Activated T-helper 1 cell treated with anti-CD3 and anti-CD28 coated beads, Interleukin-12 subunit alpha, Interleukin-12 subunit beta, Interleukin-2, Interleukin-4 antibody, amounts not matched to agents 30 ng/mL and 10 ng/mL and 1 ng/mL, durations not matched to agents 14 hours and 24 hours and 36 hours (primary cell): Measurements from ENCODE around the gene UGGT2. TPM values are rescaled to one million over a fixed set of nuclear protein-coding genes. Genes with fewer than 3 reads are reported as not detected.
"Not testable (repeated sequence)": the region's sequence is repeated elsewhere in the genome, so short reads cannot be mapped to it uniquely, and the experiment has no call there.

Experiments used
- DNase-seq: peaks from one replicate; pipeline ENCODE4 v3.0.0; 2021; ENCODE audit warnings: low spot score
- H3K27ac Mint-ChIP-seq: one replicate; pipeline ENCODE4 v1.8.0; 2021; ENCODE audit warnings: mild to moderate bottlenecking, mixed read lengths
- H3K27me3 Mint-ChIP-seq: one replicate; pipeline ENCODE4 v1.8.0; 2022; ENCODE audit warnings: mild to moderate bottlenecking, moderate library complexity, mixed read lengths; ENCODE audit not compliant: insufficient read depth
- H3K36me3 Mint-ChIP-seq: one replicate; pipeline ENCODE4 v1.8.0; 2021; ENCODE audit warnings: low read depth, mixed read lengths
- H3K4me1 Mint-ChIP-seq: one replicate; pipeline ENCODE4 v1.8.0; 2021; ENCODE audit warnings: low read depth, mixed read lengths
- H3K4me3 Mint-ChIP-seq: one replicate; pipeline ENCODE4 v1.8.0; 2021; ENCODE audit warnings: mild to moderate bottlenecking, moderate library complexity, mixed read lengths
- H3K9me3 Mint-ChIP-seq: one replicate; pipeline ENCODE4 v1.8.0; 2021; ENCODE audit warnings: mixed read lengths
- intact Hi-C: fragments of 100-400 bp; cut with micrococcal nuclease; formaldehyde crosslinking; loops from one replicate; pipeline ENCODE4 v1.15.1; 2024
- total RNA-seq: library from RNA; stranded (reverse); gene quantifications from 2 replicates; pipeline ENCODE4 v1.2.3, GENCODE V29; 2022

Gene UGGT2
- total RNA-seq, 1 donor from 2014 or later: 0.26 TPM

- Mint-ChIP-seq H3K4me1 (no peaks in the 10 kb centered on the region), H3K4me3 (no peak overlapping the region), H3K9me3 (no peaks in the 10 kb centered on the region), H3K36me3 (no peaks in the 10 kb centered on the region), H3K27ac (no peak overlapping the region), H3K27me3 (no peaks in the 10 kb centered on the region)
- intact Hi-C loops: no loop called here
- DNase-seq: no peak
Observed at GRCh38 chr13:95987841-95988240, 65.4 kb downstream of the UGGT2 start.

GRCh38 chr13:95982144-95982543 is 71.1 kb downstream of the UGGT2 start:
- no peak overlapping the region for H3K27ac Mint-ChIP-seq
- intact Hi-C loops: no loop called here
- H3K9me3 Mint-ChIP-seq: no peaks in the 10 kb centered on the region
- H3K27me3 Mint-ChIP-seq: no peaks in the 10 kb centered on the region
- no peaks in the 10 kb centered on the region for H3K4me1 Mint-ChIP-seq
- H3K4me3 Mint-ChIP-seq: no peak overlapping the region
- DNase-seq: no peak
- H3K36me3 Mint-ChIP-seq: no peaks in the 10 kb centered on the region

- intact Hi-C loops, H3K27ac Mint-ChIP-seq, DNase-seq: not testable (repeated sequence)
Observed at GRCh38 chr13:95972651-95973050, 80.5 kb downstream of the UGGT2 start.

GRCh38 chr13:95970878-95971277 is 82.3 kb downstream of the UGGT2 start:
- no peaks in the 10 kb centered on the region for H3K4me1 Mint-ChIP-seq

More at GRCh38 chr13:95972651-95973050, 80.5 kb downstream of the UGGT2 start:
- H3K4me1 Mint-ChIP-seq, H3K36me3 Mint-ChIP-seq, H3K27me3 Mint-ChIP-seq, H3K9me3 Mint-ChIP-seq, H3K4me3 Mint-ChIP-seq: not testable (repeated sequence)

DNA sequence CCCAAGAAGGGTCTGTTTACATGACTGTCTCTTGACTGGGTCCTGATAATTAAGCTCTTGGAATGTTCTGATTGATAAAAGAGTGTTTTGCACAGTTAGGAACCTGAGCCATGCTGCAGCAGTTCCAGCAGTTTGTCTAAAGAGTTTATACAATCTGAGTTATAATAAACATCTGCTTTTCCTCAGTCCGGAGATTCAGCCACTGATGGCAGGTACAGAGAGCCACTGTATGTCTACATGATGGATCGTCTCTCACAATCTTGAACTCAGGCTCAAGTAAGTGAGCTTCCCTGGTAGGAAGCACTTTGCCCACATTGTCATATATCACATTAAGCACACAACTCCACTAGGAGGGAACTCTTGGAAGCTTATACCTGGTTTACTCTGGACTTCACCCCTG is 84.3 kb downstream of the UGGT2 start:
- Mint-ChIP-seq H3K27ac (no peak overlapping the region), H3K36me3 (no peaks in the 10 kb centered on the region), H3K9me3 (peaks cover 4% of the 10 kb centered on the region), H3K27me3 (no peaks in the 10 kb centered on the region), H3K4me1 (no peaks in the 10 kb centered on the region), H3K4me3 (no peak overlapping the region)
- no peak for DNase-seq
- intact Hi-C loops: no loop called here

More at GRCh38 chr13:95970878-95971277, 82.3 kb downstream of the UGGT2 start:
- intact Hi-C loops: no loop called here
- Mint-ChIP-seq H3K9me3 (peaks cover 3% of the 10 kb centered on the region), H3K27me3 (no peaks in the 10 kb centered on the region), H3K36me3 (no peaks in the 10 kb centered on the region), H3K4me3 (no peak overlapping the region), H3K27ac (no peak overlapping the region)
- DNase-seq: no peak

GRCh38 chr13:95957331-95957730 is 95.9 kb downstream of the UGGT2 start:
- intact Hi-C loops: no loop called here
- H3K27ac Mint-ChIP-seq: no peak overlapping the region
- H3K27me3 Mint-ChIP-seq: no peaks in the 10 kb centered on the region
- no peak overlapping the region for H3K4me3 Mint-ChIP-seq
- H3K36me3 Mint-ChIP-seq: no peaks in the 10 kb centered on the region
- no peak for DNase-seq
- peaks cover 28% of the 10 kb centered on the region for H3K9me3 Mint-ChIP-seq
- no peaks in the 10 kb centered on the region for H3K4me1 Mint-ChIP-seq

DNA sequence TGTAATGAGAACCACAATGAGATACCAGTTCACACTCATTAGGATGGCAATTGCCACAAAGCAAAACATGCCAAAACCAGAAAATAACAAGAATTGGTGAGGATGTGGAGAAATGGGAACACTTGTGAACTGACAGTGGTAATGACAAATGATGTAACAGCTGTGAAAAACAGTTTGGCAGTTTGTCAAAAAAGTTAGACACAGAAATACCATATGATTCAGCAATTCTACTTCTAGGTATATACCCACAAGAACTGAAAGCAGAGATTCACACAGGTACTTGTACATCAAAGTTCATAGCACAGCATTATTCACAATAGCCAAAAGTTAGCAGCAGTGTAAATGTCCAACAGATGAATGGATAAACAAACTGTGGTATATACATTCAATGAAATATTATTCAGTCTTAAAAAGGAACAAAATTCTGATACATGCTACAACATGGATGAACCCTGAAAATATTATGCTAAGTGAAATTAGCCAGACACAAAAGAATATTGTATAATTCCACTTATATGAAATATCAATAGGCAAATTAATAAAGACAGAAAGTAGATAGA is 96.5 kb downstream of the UGGT2 start:
- H3K9me3 Mint-ChIP-seq: peaks cover 23% of the 10 kb centered on the region
- DNase-seq: no peak
- H3K4me3 Mint-ChIP-seq: no peak overlapping the region
- H3K27me3 Mint-ChIP-seq: no peaks in the 10 kb centered on the region
- H3K4me1 Mint-ChIP-seq: no peaks in the 10 kb centered on the region
- intact Hi-C loops: no loop called here
- no peaks in the 10 kb centered on the region for H3K36me3 Mint-ChIP-seq
- no peak overlapping the region for H3K27ac Mint-ChIP-seq

DNA sequence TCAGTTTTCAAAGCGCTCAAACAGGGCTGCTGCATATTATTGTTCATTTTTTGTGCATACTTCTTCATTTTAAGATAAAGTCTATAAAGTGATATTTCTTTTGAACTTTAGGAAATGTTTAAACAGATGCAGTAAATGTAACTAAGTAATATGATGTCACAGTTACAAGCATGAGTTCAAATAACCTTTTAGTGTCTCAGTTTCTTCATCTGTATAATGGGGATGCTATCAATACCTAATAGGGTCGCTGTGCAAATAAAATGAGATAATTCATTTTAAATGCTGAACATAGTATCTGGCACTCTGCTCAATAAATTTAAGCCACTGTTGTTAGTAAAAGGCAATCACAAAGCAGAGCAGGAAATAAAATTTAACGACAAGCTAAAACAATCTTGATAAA is 97.5 kb downstream of the UGGT2 start:
- no peaks in the 10 kb centered on the region for H3K36me3 Mint-ChIP-seq
- H3K27me3 Mint-ChIP-seq: no peaks in the 10 kb centered on the region
- no peak for DNase-seq
- H3K27ac Mint-ChIP-seq: no peak overlapping the region
- intact Hi-C loops: no loop called here
- H3K4me1 Mint-ChIP-seq: no peaks in the 10 kb centered on the region
- no peak overlapping the region for H3K4me3 Mint-ChIP-seq
- H3K9me3 Mint-ChIP-seq: peaks cover 23% of the 10 kb centered on the region

GRCh38 chr13:95955255-95955654 is 97.9 kb downstream of the UGGT2 start:
- H3K27ac Mint-ChIP-seq: no peak overlapping the region
- DNase-seq: no peak
- H3K9me3 Mint-ChIP-seq: peaks cover 19% of the 10 kb centered on the region
- no peaks in the 10 kb centered on the region for H3K27me3 Mint-ChIP-seq
- intact Hi-C loops: no loop called here
- H3K36me3 Mint-ChIP-seq: no peaks in the 10 kb centered on the region
- H3K4me3 Mint-ChIP-seq: no peak overlapping the region
- H3K4me1 Mint-ChIP-seq: no peaks in the 10 kb centered on the region

GRCh38 chr13:95954266-95954665 is 98.9 kb downstream of the UGGT2 start:
- Mint-ChIP-seq H3K9me3 (peaks cover 9% of the 10 kb centered on the region), H3K27me3 (no peaks in the 10 kb centered on the region), H3K4me1 (no peaks in the 10 kb centered on the region), H3K36me3 (no peaks in the 10 kb centered on the region), H3K4me3 (no peak overlapping the region), H3K27ac (no peak overlapping the region)
- DNase-seq: no peak
- intact Hi-C loops: no loop called here

GRCh38 chr13:95950103-95950502 is 103.1 kb downstream of the UGGT2 start:
- Mint-ChIP-seq H3K4me3 (no peak overlapping the region), H3K36me3 (no peaks in the 10 kb centered on the region), H3K4me1 (no peaks in the 10 kb centered on the region), H3K9me3 (no peaks in the 10 kb centered on the region), H3K27me3 (no peaks in the 10 kb centered on the region), H3K27ac (no peak overlapping the region)
- intact Hi-C loops: no loop called here
- no peak for DNase-seq

- intact Hi-C loops: no loop called here
- Mint-ChIP-seq H3K36me3 (no peaks in the 10 kb centered on the region), H3K4me3 (no peak overlapping the region), H3K27me3 (no peaks in the 10 kb centered on the region), H3K9me3 (no peaks in the 10 kb centered on the region), H3K27ac (no peak overlapping the region), H3K4me1 (no peaks in the 10 kb centered on the region)
- no peak for DNase-seq
Observed at GRCh38 chr13:95948656-95949055, 104.5 kb downstream of the UGGT2 start.

- no peak overlapping the region for H3K4me3 Mint-ChIP-seq
- H3K36me3 Mint-ChIP-seq: no peaks in the 10 kb centered on the region
- no peaks in the 10 kb centered on the region for H3K27me3 Mint-ChIP-seq
- H3K4me1 Mint-ChIP-seq: no peaks in the 10 kb centered on the region
- DNase-seq: no peak
- intact Hi-C loops: no loop called here
- no peak overlapping the region for H3K27ac Mint-ChIP-seq
- H3K9me3 Mint-ChIP-seq: peaks cover 5% of the 10 kb centered on the region
Observed at GRCh38 chr13:95937714-95938320, 115.4 kb downstream of the UGGT2 start.
